Suprapubic skin (tissue), 3 donors: ENCODE measurements around the gene DEPP1.

Source experiments
- CTCF ChIP-seq, 2 donors: fragments of 200-600 bp in 1 of 2; fragments of 450-650 bp in 1 of 2; sonication (generic) in 1 of 2; IDR thresholded peaks; one replicate each; pipeline ENCODE4 v1.5.1; 2016 to 2019; ENCODE audit warnings: antibody characterized with exemption in 2 of 2, mild to moderate bottlenecking in 1 of 2, moderate library complexity in 1 of 2
- POLR2A ChIP-seq, 2 donors: fragments of 450-650 bp; IDR thresholded peaks; one replicate each; pipeline ENCODE4 v1.6.1; 2017; ENCODE audit warnings: antibody characterized with exemption in 2 of 2, mild to moderate bottlenecking in 2 of 2, moderate library complexity in 2 of 2

GRCh38 chr10:44934416-44935200 is 44.0 kb downstream of the DEPP1 start:
- no peak for TF ChIP-seq CTCF (IDR thresholded peaks at IDR 0.05)
- no peak for TF ChIP-seq POLR2A (IDR thresholded peaks at IDR 0.05)
